ENCODE results near the gene KCNK4.
A peak's percentile ranks its signal among the peaks of the same experiment; 100 is the strongest.

Gene KCNK4

DNA sequence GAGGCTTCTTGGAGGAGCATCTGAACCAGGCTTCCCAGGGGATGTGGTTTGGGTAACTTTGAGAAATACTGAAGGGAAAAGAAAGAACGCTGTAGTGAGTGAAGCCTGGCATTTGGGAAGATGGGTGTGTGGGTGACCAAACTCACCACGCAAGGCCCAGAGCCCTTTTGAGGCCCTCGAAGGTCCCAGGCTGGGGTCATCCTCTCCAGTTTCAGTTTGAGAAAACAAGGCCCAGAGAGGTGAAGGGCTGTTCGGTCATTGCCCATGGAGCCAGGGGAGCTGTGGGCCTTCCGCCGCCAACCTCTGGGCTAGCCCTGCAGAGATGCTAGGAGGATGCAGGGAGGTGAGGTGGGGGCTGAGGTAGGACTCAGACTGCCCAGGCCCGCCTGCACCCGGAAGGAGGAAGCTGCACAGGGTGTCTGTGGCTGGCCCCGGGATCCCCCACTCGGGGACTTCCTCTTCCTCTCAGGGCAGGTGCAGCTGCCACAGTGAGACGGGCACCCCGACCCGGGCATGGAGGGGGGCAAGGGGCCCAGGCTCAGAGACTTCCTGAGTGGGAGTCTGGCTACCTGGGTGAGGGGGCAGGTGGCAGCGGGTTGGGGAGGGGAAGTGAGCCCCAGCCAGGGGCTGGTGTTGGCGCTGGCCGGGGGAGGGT is 48.8 kb downstream of the KCNK4 start, which contains the start of gene CCDC88B:
TSS of gene CCDC88B (plus strand) at position 451 of the 655 bp plus-strand sequence. CDS start at position 514, 63 bp downstream.
- no peaks in the 10 kb centered on the region for H3K9me3 ChIP-seq
- peaks cover 74 to 81% of the 10 kb centered on the region in 2 experiments for H3K4me1 ChIP-seq (ENCODE audit: control insufficient read depth in 1 of 2, insufficient read depth in 1 of 2, low read depth in 1 of 2, low read length in 1 of 2)
- no peaks in the 10 kb centered on the region for H3K27me3 ChIP-seq
- H3K27ac ChIP-seq: peak within 1 kb of the TSS; percentile 99
- peaks cover 29% of the 10 kb centered on the region for H3K36me3 ChIP-seq
- peak within 1 kb of the TSS; percentile 88 to 89 for H3K4me3 ChIP-seq (ENCODE audit: low read depth in 1 of 2, low read length in 1 of 2)
- TF ChIP-seq, protein P1, sequence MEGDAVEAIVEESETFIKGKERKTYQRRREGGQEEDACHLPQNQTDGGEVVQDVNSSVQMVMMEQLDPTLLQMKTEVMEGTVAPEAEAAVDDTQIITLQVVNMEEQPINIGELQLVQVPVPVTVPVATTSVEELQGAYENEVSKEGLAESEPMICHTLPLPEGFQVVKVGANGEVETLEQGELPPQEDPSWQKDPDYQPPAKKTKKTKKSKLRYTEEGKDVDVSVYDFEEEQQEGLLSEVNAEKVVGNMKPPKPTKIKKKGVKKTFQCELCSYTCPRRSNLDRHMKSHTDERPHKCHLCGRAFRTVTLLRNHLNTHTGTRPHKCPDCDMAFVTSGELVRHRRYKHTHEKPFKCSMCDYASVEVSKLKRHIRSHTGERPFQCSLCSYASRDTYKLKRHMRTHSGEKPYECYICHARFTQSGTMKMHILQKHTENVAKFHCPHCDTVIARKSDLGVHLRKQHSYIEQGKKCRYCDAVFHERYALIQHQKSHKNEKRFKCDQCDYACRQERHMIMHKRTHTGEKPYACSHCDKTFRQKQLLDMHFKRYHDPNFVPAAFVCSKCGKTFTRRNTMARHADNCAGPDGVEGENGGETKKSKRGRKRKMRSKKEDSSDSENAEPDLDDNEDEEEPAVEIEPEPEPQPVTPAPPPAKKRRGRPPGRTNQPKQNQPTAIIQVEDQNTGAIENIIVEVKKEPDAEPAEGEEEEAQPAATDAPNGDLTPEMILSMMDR (IDR thresholded peaks at IDR 0.05): no peak

DNA sequence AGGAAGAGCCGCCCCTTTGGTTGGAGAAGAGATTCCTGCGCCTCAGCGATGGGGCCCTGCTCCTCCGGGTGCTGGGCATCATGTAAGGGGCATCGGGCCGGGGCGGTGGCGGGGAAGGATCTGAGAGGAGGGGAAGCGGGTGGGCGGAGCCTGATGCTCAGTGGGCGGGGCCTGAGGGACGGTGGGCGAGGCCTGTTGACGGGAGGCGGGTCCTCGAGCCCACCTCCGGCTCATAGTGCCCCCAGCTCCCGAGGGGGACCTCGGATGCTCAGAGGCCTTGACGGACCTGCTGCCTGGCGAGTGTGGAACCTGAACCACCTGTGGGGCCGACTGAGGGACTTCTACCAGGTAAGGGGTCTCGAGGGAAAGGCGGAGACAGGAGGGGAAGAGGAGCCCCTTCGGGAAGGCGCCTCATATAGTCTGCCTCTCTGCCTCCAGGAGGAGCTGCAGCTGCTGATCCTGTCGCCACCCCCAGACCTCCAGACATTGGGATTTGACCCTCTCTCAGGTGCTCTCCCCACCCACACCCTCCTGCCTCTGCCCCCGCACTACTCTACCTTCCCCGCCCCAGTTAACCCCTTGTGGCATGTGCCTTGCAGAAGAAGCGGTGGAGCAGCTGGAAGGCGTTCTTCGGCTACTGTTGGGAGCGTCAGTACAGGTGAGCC is 49.7 kb downstream of the KCNK4 start:
- TF ChIP-seq, protein P1 (IDR thresholded peaks at IDR 0.05): peak; percentile 38
- peaks cover 38% of the 10 kb centered on the region for H3K36me3 ChIP-seq
- peak overlapping the region; percentile 99 for H3K27ac ChIP-seq
- H3K9me3 ChIP-seq: no peaks in the 10 kb centered on the region
- no peaks in the 10 kb centered on the region for H3K27me3 ChIP-seq
- peaks cover 72 to 80% of the 10 kb centered on the region in 2 experiments for H3K4me1 ChIP-seq (ENCODE audit: control insufficient read depth in 1 of 2, insufficient read depth in 1 of 2, low read depth in 1 of 2, low read length in 1 of 2)
- H3K4me3 ChIP-seq (ENCODE audit: low read depth in 1 of 2, low read length in 1 of 2): peak overlapping the region; percentile 88 to 89

DNA sequence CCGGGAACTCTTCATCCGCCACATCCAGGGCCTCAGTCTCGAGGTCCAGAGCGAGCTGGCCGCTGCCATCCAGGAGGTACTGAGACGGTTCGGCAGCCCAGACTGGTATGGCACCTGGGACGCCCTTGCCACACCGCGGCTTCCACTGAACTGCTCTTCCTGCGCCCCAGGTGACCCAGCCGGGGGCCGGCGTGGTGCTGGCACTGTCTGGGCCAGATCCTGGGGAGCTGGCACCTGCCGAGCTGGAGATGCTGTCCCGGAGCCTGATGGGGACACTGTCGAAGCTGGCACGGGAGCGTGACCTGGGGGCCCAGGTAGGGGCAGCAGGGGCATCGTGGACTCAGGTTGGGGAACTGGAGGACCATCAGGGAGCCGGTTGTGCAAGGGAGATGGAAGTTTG is 50.3 kb downstream of the KCNK4 start:
- peak overlapping the region; percentile 88 to 89 for H3K4me3 ChIP-seq (ENCODE audit: low read depth in 1 of 2, low read length in 1 of 2)
- TF ChIP-seq, protein P1 (IDR thresholded peaks at IDR 0.05): no peak
- peaks cover 42% of the 10 kb centered on the region for H3K36me3 ChIP-seq
- peak overlapping the region; percentile 99 for H3K27ac ChIP-seq
- peaks cover 75 to 80% of the 10 kb centered on the region in 2 experiments for H3K4me1 ChIP-seq (ENCODE audit: control insufficient read depth in 1 of 2, insufficient read depth in 1 of 2, low read depth in 1 of 2, low read length in 1 of 2)
- no peaks in the 10 kb centered on the region for H3K27me3 ChIP-seq
- H3K9me3 ChIP-seq: no peaks in the 10 kb centered on the region

DNA sequence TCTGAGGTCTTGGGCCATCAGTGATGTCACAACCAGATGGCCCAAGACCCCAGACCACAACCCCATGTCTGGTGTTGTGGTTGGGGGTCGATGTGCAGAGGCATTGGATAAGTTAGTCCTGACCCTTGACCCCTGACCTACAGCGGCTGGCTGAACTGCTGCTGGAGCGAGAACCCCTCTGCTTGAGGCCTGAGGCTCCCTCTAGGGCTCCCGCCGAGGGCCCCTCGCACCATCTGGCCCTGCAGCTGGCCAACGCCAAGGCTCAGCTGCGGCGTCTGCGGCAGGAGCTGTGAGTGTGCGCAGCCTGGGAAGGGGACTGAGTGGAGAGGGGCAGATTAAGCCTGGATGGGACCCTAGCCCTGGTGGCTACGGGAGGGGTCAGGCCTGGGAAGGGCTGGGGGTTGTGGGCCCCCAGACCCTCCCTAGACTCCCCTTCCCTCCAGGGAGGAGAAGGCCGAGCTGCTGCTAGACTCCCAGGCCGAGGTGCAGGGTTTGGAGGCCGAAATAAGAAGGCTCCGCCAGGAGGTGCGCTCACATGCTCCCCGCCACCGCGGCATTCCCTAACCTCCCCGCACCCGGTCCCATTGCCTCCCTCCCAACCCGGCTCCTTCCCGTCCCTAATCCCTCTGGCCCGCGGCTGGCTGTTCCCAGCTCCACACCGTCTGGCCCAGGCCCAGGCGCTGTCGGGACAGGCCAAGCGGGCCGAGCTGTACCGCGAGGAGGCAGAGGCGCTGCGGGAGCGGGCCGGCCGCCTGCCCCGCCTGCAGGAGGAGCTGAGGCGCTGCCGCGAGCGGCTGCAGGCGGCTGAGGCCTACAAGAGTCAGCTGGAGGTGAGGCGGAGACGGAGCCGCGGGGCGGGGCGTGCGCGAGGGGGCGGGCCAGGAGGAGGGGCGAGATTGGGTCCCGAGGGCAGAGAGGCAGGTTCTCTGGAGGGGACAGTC is 51.0 kb downstream of the KCNK4 start:
- H3K4me3 ChIP-seq (ENCODE audit: low read depth in 1 of 2, low read length in 1 of 2): peak overlapping the region; percentile 88 to 89
- H3K27me3 ChIP-seq: no peaks in the 10 kb centered on the region
- no peaks in the 10 kb centered on the region for H3K9me3 ChIP-seq
- TF ChIP-seq, protein P1 (IDR thresholded peaks at IDR 0.05): peak; percentile 69
- peaks cover 47% of the 10 kb centered on the region for H3K36me3 ChIP-seq
- peaks cover 79 to 83% of the 10 kb centered on the region in 2 experiments for H3K4me1 ChIP-seq (ENCODE audit: control insufficient read depth in 1 of 2, insufficient read depth in 1 of 2, low read depth in 1 of 2, low read length in 1 of 2)
- peak overlapping the region; percentile 99 for H3K27ac ChIP-seq
